HG02840 (cell line): ENCODE data around the gene PLEKHG3.

Experiments
- ATAC-seq: cut with Tn5 transposase; IDR thresholded peaks from one replicate; pipeline ENCODE4 v1.9.1; 2021; ENCODE audit warnings: mild to moderate bottlenecking, moderate library complexity, moderate number of reproducible peaks; ENCODE audit not compliant: unreplicated experiment, low FRiP score

Gene PLEKHG3

GRCh38 chr14:64706119-64706592 lies 1.9 kb downstream of the PLEKHG3 start:
- no peak for ATAC-seq

- no peak for ATAC-seq
Measured at GRCh38 chr14:64706593-64707193, 2.5 kb downstream of the PLEKHG3 start.

- ATAC-seq, result no peak
Measured at GRCh38 chr14:64707661-64708060, 3.4 kb downstream of the PLEKHG3 start.

- ATAC-seq, result no peak
Measured at GRCh38 chr14:64708148-64709004, 4.2 kb downstream of the PLEKHG3 start.

GRCh38 chr14:64709126-64709525 lies 4.9 kb downstream of the PLEKHG3 start:
- ATAC-seq, result no peak

GRCh38 chr14:64711039-64711438 lies 6.8 kb downstream of the PLEKHG3 start:
- ATAC-seq, result no peak

- no peak for ATAC-seq
Measured at GRCh38 chr14:64713677-64714076, 9.5 kb downstream of the PLEKHG3 start.

GRCh38 chr14:64714432-64715025 lies 10.3 kb downstream of the PLEKHG3 start:
- no peak for ATAC-seq

GRCh38 chr14:64715146-64715627 lies 11.0 kb downstream of the PLEKHG3 start:
- ATAC-seq, result no peak

GRCh38 chr14:64715628-64716412 lies 11.6 kb downstream of the PLEKHG3 start:
- ATAC-seq, result no peak

- no peak for ATAC-seq
Measured at GRCh38 chr14:64717870-64718269, 13.6 kb downstream of the PLEKHG3 start.

- no peak for ATAC-seq
Measured at GRCh38 chr14:64718762-64719161, 14.5 kb downstream of the PLEKHG3 start.

- no peak for ATAC-seq
Measured at GRCh38 chr14:64719601-64720000, 15.4 kb downstream of the PLEKHG3 start.

GRCh38 chr14:64720131-64720576 lies 15.9 kb downstream of the PLEKHG3 start:
- ATAC-seq, result no peak

- ATAC-seq, result no peak
Measured at GRCh38 chr14:64721391-64721791, 17.2 kb downstream of the PLEKHG3 start.

GRCh38 chr14:64721899-64722298 lies 17.7 kb downstream of the PLEKHG3 start:
- no peak for ATAC-seq

- ATAC-seq, result no peak
Measured at GRCh38 chr14:64722842-64723447, 18.7 kb downstream of the PLEKHG3 start.

- ATAC-seq, result no peak
Measured at GRCh38 chr14:64723691-64724577, 19.7 kb downstream of the PLEKHG3 start.

GRCh38 chr14:64724578-64724930 lies 20.3 kb downstream of the PLEKHG3 start:
- ATAC-seq, result no peak
